Measurements from ENCODE around the gene FST. TPM values are rescaled to one million over a fixed set of nuclear protein-coding genes. Genes with fewer than 3 reads are reported as not detected.

The FST gene
- total RNA-seq, 1 donor from 2014 or later, result 6.6 TPM

DNA sequence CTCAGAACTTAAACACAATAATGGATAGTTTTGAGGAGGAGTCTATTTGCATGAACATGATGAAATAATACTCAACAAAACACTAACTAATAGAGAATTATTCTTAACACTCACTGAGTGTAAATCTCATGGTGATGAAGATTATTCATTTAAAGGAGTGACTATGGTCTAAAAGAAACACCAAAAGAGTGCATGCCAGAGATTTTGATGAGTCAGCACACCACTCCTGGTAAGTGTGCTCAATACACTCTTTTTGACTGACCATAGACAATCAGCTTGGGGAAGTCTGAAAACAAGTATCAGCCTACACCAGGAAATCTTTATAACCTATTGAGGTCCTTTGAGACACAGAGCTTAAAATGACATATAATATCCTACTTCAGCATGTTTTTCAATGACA, 6.8 kb upstream of the FST start:
- DNase-seq (ENCODE audit: low spot score), result no peak

DNA sequence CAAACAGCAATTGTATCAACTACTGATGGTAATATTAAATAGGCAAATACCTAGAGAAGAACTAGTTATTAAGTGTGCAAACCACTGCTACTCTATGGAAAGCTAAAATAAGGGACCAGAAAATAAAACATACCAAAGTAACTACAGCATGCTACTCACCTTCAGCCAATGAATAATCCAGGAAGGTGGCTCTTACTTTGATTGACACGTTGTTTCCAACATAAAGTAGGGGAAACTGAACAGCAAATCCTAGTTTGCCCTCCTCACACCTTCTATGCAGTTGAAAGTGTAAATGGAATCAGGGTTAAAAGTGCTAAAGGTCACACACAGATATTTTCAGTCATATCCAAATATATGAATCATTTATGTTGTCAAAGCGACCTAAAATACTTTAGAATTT, 5.1 kb upstream of the FST start:
- no peak for DNase-seq (ENCODE audit: low spot score)

DNA sequence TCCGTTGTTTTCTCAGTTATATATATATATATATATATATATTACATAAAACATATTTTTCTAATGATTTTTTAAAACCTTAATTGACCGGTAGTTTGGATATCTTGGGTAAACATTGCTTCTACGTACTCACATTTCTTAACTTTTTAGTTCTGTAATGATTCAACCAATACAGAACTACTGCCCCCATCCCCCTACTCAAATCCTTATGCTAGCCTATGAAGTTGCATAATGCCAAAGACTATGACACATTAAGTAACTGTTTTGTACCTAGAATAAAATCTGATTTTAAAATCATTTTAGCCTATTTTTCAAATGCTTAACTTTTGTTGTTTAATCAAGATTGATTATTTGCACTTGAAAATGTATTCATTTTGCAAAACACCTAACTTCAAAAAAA, 4.4 kb upstream of the FST start:
- DNase-seq (ENCODE audit: low spot score), result no peak

DNA sequence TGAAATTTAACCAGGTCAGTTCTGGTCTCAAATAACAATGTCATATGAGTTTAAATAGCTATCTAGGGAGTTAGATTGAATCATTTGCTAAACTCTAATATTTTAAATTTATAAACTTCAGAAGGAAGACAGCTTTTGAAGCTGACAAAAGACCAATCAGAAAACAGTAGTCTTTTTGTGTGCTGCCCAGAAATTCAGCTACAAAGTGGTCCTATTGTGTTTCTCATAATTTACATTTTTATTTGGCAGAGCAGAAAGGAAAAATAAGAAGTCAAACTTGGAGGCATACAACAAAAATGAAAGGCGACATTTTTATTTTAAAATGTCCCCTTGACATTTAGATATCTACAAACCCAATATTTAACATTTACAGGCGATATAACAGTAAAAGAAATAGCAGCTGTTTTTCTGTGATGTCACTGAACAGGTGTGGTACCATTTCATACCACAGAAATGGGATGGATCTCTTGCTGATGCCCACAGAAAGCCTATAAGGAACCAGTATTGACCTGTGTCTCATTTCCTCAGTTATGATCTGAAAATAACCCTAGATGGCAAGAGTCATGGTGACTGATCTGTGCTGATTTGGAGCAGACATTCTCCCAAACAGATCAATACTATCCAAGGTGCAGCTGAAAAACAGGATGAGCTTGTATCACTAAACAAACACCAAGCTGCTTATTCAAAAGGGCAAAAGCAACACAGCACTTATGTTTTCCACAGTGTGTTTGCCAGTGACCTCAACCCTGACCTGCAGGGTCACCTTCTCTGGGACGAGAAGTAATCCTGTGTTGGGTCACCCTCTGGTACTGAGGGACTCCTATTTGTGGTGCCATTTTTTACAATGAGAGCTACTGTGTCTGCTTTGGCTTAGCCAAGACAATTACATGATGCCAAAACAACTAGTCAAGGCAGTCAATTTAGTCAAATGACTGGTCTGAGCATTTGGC, 3.6 kb upstream of the FST start:
- no peak for DNase-seq (ENCODE audit: low spot score)

GRCh38 chr5:53478411-53479044, 1.9 kb upstream of the FST start:
- DNase-seq (ENCODE audit: low spot score), result no peak

DNA sequence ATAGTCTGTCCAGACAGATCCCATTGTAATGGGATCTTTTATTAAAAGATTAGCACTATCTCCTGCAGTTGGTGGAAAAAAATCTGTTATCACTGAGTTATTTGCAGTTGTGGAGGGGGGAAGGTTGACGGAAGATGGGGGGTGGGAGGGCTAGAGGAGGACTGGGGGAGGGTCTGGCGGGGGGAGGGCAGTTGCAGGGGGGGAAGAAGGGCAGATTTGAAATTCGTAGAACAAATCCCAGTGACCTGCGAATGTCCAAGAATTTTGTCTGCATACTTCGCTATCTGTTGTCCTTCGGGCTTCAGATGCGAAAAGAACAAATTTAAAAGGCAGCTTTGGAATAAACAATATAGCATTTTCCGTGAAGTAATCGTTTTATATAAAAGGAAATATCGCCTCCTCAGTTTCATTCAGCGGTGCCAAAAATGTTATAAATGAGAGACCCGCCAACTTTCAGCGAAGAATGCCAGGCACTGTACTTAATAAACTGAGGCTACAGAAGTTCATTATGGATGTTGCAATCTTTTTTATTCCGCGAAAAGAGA, 1.3 kb upstream of the FST start:
- DNase-seq (ENCODE audit: low spot score), result no peak

- DNase-seq (ENCODE audit: low spot score), result peak; percentile 63
Measured at GRCh38 chr5:53479590-53480415, 626 bp upstream of the FST start.

DNA sequence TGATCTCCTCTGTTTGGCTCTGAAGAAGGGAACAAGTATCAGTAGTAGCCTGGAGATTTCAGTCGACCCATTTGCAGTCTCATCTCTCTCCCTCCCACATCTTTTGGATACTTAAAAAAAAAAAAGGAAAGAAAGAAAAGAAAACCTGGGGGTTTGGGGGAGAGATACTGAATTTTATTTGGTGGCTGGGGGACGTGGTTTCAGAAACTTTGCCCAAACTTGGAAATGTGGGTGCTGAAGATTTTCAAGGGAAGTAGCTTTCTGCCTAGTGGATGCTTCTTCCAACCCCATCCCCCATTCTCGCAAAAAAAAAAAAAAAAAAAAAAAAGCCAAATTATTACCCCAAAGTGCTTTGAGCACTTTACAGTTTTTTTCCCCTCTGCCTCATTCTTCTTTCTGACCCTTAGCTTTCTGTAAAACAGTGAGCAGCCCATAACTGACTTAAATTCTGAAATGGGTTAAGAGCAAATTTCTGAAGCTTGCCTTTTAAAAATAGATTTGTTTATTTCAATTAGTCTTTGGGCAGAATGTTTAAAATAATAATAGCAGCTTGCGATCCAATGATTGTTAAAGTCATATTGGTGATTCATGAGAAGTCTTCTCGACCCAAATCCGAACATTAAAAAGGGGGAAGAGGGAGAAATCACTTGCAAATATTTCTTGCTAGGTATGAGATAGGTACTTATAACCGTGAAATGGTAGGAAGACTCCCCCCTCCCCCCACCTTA, 894 bp downstream of the FST start:
- no peak for DNase-seq (ENCODE audit: low spot score)

GRCh38 chr5:53481887-53482716, 1.7 kb downstream of the FST start:
- peak; percentile 79 for DNase-seq (ENCODE audit: low spot score)

DNA sequence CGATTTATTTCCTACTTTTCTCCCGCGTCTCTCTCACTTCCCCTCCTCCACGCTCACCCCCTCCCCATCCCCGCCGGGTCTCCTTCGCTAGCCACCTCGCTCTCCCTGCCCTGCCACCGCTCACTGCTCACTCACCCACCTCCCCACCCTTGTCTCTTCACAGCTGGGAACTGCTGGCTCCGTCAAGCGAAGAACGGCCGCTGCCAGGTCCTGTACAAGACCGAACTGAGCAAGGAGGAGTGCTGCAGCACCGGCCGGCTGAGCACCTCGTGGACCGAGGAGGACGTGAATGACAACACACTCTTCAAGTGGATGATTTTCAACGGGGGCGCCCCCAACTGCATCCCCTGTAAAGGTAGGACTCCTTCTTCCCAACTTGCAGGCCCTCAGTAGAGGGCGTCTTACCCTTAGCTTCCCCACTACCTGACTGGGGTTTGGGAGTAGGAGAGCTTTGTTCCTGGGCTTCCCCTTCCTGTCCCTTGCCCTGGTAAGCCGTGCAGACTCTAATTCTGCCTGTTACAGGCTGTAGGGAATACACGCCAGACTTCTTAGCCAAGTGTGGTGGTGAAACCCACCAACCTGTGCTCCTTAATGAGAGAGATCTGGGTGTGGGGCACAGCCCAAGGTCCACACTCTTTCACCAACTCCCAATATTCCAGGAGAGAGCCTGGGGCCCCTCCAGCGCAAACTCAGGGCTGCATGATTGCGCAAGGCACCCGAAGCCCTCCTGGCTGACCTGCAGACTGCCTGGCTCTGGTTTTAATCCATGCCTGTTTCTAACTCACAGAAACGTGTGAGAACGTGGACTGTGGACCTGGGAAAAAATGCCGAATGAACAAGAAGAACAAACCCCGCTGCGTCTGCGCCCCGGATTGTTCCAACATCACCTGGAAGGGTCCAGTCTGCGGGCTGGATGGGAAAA, 2.5 kb downstream of the FST start:
- peak; percentile 43 for DNase-seq (ENCODE audit: low spot score)

DNA sequence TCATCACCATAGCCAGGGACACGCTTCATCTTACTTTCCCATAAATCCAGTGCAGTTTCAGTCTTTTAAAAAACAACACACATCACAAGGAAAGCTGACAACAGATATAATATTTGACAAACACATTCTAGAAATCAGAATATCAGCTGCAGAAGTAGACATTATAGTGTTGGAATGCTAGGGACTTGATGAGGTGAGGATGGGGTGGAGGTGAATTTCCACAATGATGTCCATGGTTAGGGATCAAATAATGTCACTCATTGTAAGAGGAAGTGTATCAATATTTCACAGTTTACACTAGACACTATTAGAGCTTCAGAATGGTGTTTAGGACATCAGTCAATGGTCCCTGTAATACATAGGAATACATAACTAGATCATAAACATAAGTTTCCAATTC, 7.0 kb downstream of the FST start:
- DNase-seq (ENCODE audit: low spot score), result no peak

DNA sequence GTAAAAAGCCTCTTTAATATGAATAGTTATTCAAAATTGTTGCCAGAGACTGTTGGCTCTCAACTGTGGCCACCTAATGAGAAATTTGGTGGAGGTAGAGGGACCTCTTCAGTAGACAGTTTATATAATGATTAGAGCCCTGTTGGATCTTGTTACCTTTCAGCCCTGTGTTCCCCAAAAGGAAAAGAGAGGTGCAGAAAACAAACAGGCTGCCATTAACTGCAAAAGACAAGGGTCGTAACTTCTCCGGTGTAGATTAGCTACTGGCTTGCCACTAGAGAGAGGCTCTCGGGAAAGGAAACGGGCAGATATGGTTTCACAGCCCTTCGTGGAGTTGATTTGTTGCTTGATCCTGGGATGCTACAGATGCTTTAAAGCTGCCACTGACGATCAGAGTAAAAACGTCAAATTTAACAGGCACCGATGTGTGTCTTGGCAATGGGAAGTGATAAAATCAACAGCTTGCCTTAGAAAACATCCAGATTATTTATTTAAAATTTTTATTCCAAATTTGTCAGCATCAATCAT, 7.8 kb downstream of the FST start:
- DNase-seq (ENCODE audit: low spot score), result no peak

GRCh38 chr5:53490747-53491146, 10.3 kb downstream of the FST start:
- no peak for DNase-seq (ENCODE audit: low spot score)

DNA sequence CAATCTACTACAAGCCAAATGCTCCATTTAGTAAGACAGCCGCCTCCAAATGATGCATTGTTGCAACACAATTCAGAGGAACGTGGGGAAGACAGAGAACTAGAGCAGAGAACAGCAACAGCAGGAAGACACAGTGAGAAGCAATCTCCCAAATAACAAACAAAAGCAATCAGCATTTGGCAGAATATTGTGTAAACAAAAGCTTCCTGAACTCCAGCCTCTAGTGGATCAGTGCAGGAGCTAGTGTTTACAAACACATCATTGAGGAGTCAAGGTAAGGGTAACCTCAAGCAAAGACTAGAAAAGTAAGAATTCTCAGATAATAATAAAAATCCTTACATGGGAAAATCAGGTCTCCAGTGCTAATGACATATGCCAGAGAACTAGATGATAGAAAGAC, 20.6 kb downstream of the FST start:
- no peak for DNase-seq (ENCODE audit: low spot score)

DNA sequence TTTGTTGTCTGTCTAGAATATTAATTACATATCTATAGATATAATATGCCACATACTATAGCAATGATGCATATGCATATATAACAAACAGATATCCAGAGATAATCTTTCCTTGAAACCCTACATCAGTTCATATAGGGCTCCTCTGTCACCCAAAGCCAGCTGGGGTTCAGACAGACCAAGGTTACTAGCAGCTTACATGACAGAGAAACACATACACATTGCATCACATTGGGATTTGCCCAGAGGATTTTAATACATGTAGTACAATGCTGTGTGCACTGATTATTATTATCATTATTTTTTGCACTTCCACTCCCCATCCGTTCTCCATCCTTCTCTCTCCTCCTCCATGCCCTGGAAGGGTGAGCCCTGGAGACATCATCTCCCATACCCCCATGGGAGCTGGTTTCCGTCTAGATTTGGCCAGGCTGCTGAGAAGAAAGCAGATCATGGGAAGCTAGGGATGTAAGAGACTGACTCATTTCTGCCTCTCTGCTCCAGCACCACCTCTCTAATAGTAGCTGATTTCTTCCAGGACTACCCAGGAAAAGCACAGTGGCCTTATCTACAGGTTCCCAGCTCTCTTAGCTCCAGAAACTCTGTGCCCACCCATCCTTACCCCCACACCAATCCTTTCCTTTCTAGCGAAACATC, 23.3 kb downstream of the FST start:
- DNase-seq (ENCODE audit: low spot score), result no peak

DNA sequence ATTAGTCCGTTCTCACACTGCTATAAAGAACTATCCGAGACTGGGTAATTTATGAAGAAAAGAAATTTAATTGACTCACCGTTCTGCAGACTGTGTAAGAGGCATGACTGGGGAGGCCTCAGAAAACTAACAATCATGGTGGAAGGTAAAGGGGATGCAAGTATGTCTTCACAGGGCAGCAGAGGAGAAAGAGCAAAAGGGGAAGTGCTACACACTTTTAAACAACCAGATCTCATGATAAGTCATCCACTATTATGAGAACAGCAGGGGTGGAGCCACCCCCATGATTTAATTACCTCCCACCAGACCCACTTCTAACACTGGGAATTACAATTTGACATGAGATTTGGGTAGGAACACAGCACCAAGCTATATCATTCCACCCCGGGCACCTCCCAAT, 26.6 kb downstream of the FST start:
- DNase-seq (ENCODE audit: low spot score), result no peak

DNA sequence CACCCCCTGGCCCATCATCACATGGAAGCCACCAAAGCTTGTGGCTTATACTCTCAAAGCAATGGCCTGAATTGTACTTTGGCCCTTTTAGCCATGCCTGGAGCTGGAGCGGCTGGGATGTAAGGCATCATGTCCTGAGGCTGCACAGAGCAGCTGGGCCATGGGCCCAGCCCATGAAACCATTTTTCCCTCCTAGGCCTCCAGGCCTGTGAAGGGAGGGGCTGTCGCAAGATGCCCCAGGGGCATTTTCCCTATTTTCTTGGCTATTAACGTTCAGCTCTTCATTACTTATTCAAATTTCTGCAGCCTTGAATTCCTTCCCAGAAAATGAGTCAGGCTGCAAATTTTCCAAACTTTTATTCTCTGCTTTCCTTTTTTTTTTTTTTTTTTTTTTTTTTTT, 27.7 kb downstream of the FST start:
- no peak for DNase-seq (ENCODE audit: low spot score)

DNA sequence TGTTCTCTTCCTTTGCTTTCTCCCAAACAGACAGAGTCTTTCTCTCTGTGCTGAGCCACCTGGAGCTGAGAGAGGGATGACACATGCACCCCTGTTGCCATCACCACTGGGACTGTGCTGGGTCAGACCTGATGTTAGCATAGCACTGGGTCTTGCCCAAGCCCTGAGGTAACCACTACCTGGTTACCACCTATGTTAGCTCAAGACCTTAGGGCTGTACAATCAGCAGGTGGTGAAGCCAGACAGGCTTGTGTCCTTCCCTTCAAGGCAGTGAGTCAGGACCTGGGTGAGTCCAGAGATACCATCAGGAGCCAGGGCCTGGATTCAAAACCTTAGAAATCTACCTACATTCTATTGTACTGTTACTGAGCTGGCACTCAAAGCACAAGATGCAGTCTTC, 32.1 kb downstream of the FST start:
- no peak for DNase-seq (ENCODE audit: low spot score)

- no peak for DNase-seq (ENCODE audit: low spot score)
Measured at GRCh38 chr5:53515988-53516387, 35.6 kb downstream of the FST start.
